Mucosa of gallbladder (tissue), 1 donor: ENCODE data around the gene MACROD2. TPM values are rescaled to one million over a fixed set of nuclear protein-coding genes. Genes with fewer than 3 reads are reported as not detected.

ENCODE experiments used
- DNase-seq: peaks from one replicate; pipeline ENCODE4 v3.0.0-alpha.2; 2020; ENCODE audit warnings: low spot score
- total RNA-seq: library from RNA; stranded (reverse); gene quantifications from one replicate; pipeline ENCODE4 v1.2.1, GENCODE V29; 2021
- donor health status: DM: no; HTN: no; CAD: no.

MACROD2 gene
- total RNA-seq, 1 donor from 2014 or later, result 7.5 TPM

- DNase-seq, result no peak
Observed at GRCh38 chr20:14335052-14335451, 339.7 kb downstream of the MACROD2 start.

GRCh38 chr20:14336686-14337085 lies 341.4 kb downstream of the MACROD2 start:
- peak; percentile 24 for DNase-seq

GRCh38 chr20:14337400-14338171 lies 342.3 kb downstream of the MACROD2 start, which contains the start of gene FLRT3:
Gene FLRT3 (minus strand): TSS chr20:14337612. CDS start chr20:14327506, 10,106 bp downstream.
- peak; percentile 91 for DNase-seq

- no peak for DNase-seq
Observed at GRCh38 chr20:14341801-14342200, 346.5 kb downstream of the MACROD2 start.

GRCh38 chr20:14342918-14343317 lies 347.6 kb downstream of the MACROD2 start:
- DNase-seq, result no peak

GRCh38 chr20:14343491-14344065 lies 348.3 kb downstream of the MACROD2 start:
- DNase-seq, result no peak

- no peak for DNase-seq
Observed at GRCh38 chr20:14344746-14345145, 349.4 kb downstream of the MACROD2 start.

- no peak for DNase-seq
Observed at GRCh38 chr20:14355791-14356190, 360.5 kb downstream of the MACROD2 start.

GRCh38 chr20:14360416-14360815 lies 365.1 kb downstream of the MACROD2 start:
- DNase-seq, result no peak

GRCh38 chr20:14361509-14362345 lies 366.4 kb downstream of the MACROD2 start:
- peak; percentile 21 for DNase-seq

- DNase-seq, result no peak
Observed at GRCh38 chr20:14374196-14374595, 378.9 kb downstream of the MACROD2 start.

GRCh38 chr20:14375416-14375985 lies 380.2 kb downstream of the MACROD2 start:
- no peak for DNase-seq

GRCh38 chr20:14378326-14378725 lies 383.0 kb downstream of the MACROD2 start:
- no peak for DNase-seq

- no peak for DNase-seq
Observed at GRCh38 chr20:14383335-14383734, 388.0 kb downstream of the MACROD2 start.

- no peak for DNase-seq
Observed at GRCh38 chr20:14384416-14385175, 389.3 kb downstream of the MACROD2 start.

GRCh38 chr20:14385176-14385740 lies 389.9 kb downstream of the MACROD2 start:
- no peak for DNase-seq

- DNase-seq, result no peak
Observed at GRCh38 chr20:14386726-14387125, 391.4 kb downstream of the MACROD2 start.

GRCh38 chr20:14401479-14402138 lies 406.3 kb downstream of the MACROD2 start:
- no peak for DNase-seq

- no peak for DNase-seq
Observed at GRCh38 chr20:14404515-14404914, 409.2 kb downstream of the MACROD2 start.

GRCh38 chr20:14406495-14406894 lies 411.2 kb downstream of the MACROD2 start:
- peak; percentile 23 for DNase-seq
